Endometrial microvascular endothelial cells (primary cell): ENCODE measurements around the gene GRHPR. TPM values are rescaled to one million over a fixed set of nuclear protein-coding genes. Genes with fewer than 3 reads are reported as not detected.
"Not testable (repeated sequence)": the region's sequence is repeated elsewhere in the genome, so short reads cannot be mapped to it uniquely, and the experiment has no call there.

Experiments used
- in situ Hi-C: cut with HindIII; loops from 2 replicates; pipeline ENCODE4 v1.10.0; 2017; ENCODE audit warnings: low sequenced_read_pairs, low pct_unique_long_range_greater_than_20kb; ENCODE audit errors: inconsistent ontology term
- total RNA-seq: library from RNA; depleted of rRNA; stranded (reverse); fragments of >200 nt; gene quantifications from one replicate; pipeline ENCODE4 v1.2.3, GENCODE V29; 2015; ENCODE audit errors: inconsistent ontology term

Gene GRHPR
- total RNA-seq, 1 donor from 2014 or later = 208 TPM

GRCh38 chr9:37417857-37418618 is 4.5 kb upstream of the GRHPR start:
- in situ Hi-C loops = no loop called here

GRCh38 chr9:37419204-37419603 is 3.3 kb upstream of the GRHPR start:
- in situ Hi-C loops = no loop called here

- in situ Hi-C loops = no loop called here
Measured at GRCh38 chr9:37420271-37421215, 2.0 kb upstream of the GRHPR start.

GRCh38 chr9:37421914-37422288 is 595 bp upstream of the GRHPR start:
- in situ Hi-C loops = no loop called here

GRCh38 chr9:37423508-37423907 is 1.0 kb downstream of the GRHPR start:
- in situ Hi-C loops = no loop called here

- in situ Hi-C loops = no loop called here
Measured at GRCh38 chr9:37424204-37424685, 1.7 kb downstream of the GRHPR start.

GRCh38 chr9:37424686-37425297 is 2.3 kb downstream of the GRHPR start:
- in situ Hi-C loops = no loop called here

GRCh38 chr9:37425298-37425752 is 2.8 kb downstream of the GRHPR start:
- in situ Hi-C loops = no loop called here

GRCh38 chr9:37426431-37426830 is 3.9 kb downstream of the GRHPR start:
- in situ Hi-C loops = not testable (repeated sequence)

GRCh38 chr9:37426846-37427245 is 4.3 kb downstream of the GRHPR start:
- in situ Hi-C loops = no loop called here

GRCh38 chr9:37428345-37428744 is 5.8 kb downstream of the GRHPR start:
- in situ Hi-C loops = no loop called here

- in situ Hi-C loops = no loop called here
Measured at GRCh38 chr9:37429441-37430285, 7.2 kb downstream of the GRHPR start.

- in situ Hi-C loops = no loop called here
Measured at GRCh38 chr9:37430841-37431597, 8.5 kb downstream of the GRHPR start.

- in situ Hi-C loops = no loop called here
Measured at GRCh38 chr9:37432020-37432419, 9.5 kb downstream of the GRHPR start.

- in situ Hi-C loops = no loop called here
Measured at GRCh38 chr9:37433867-37434371, 11.4 kb downstream of the GRHPR start.

GRCh38 chr9:37436540-37436939 is 14.0 kb downstream of the GRHPR start:
- in situ Hi-C loops = no loop called here

GRCh38 chr9:37437010-37437409 is 14.5 kb downstream of the GRHPR start:
- in situ Hi-C loops = no loop called here

- in situ Hi-C loops = no loop called here
Measured at GRCh38 chr9:37437621-37438020, 15.1 kb downstream of the GRHPR start.
